Measurements from ENCODE around the gene LRRK2. TPM values are rescaled to one million over a fixed set of nuclear protein-coding genes. Genes with fewer than 3 reads are reported as not detected.

LRRK2 gene
- total and polyA plus RNA-seq, 10 of the 15 experiments (the other 5 are each of a cell fraction or from before 2014, with no cell fraction given): 0.80 to 32.6 (median 1.4) TPM

GRCh38 chr12:40183715-40184114, 41.1 kb upstream of the LRRK2 start (continued):
- TF ChIP-seq EZH2 (IDR thresholded peaks at IDR 0.05; ENCODE audit: borderline replicate concordance, control insufficient read depth, low read depth, low read length) (no peak), EP300 (IDR thresholded peaks at IDR 0.05; ENCODE audit: borderline replicate concordance in 1 of 2, control insufficient read depth in 1 of 2, low read depth in 2 of 2, low read length in 2 of 2) (no peak), HDAC6 (IDR thresholded peaks at IDR 0.05; ENCODE audit: unreplicated experiment) (no peak)

GRCh38 chr12:40184493-40185302, 40.1 kb upstream of the LRRK2 start:
- Histone ChIP-seq H3K4me2 (ENCODE audit: control insufficient read depth, insufficient read depth) (no peak overlapping the region), H3K4me3 (no peak overlapping the region), H2AFZ (ENCODE audit: control insufficient read depth, low read depth, low read length) (no peak overlapping the region), H3K4me1 (ENCODE audit: control insufficient read depth, insufficient read depth, low read length) (no peaks in the 10 kb centered on the region), H3K27ac (ENCODE audit: control insufficient read depth, insufficient read depth) (no peak overlapping the region), H4K20me1 (ENCODE audit: control insufficient read depth, insufficient read depth) (no peaks in the 10 kb centered on the region), H3K79me2 (ENCODE audit: control insufficient read depth, insufficient read depth, low read length) (no peaks in the 10 kb centered on the region), H3K36me3 (ENCODE audit: control insufficient read depth in 2 of 2, insufficient read depth in 2 of 2, low read length in 1 of 2) (no peaks in the 10 kb centered on the region), H3K9me3 (replicated peaks; ENCODE audit: control insufficient read depth, insufficient read depth, low read length) (peaks cover 6% of the 10 kb centered on the region; the same call in 2 of the 3 replicates), H3K9ac (ENCODE audit: control insufficient read depth, insufficient read depth, low read length) (no peak overlapping the region), H3K27me3 (replicated peaks in 1 of 2; ENCODE audit: control insufficient read depth in 2 of 2, insufficient read depth in 2 of 2, low read length in 1 of 2) (no peaks in the 10 kb centered on the region)
- ChIA-PET POLR2A (no interaction called here), RAD21 (ENCODE audit: unreplicated experiment) (interaction anchor here (0.6 to 1.7 kb wide), 2 partner anchors 17 to 46 kb away, joined by 3 to 4 read pairs; no protein-coding TSS in a partner anchor), CTCF (interaction anchor here (0.8 to 1.0 kb wide), 3 partner anchors 8 to 117 kb away, joined by 3 read pairs; no protein-coding TSS in a partner anchor), SMC1A (ENCODE audit: uncharacterized antibody, unreplicated experiment) (interaction anchor here (0.9 to 2.2 kb wide), 10 partner anchors 9 to 129 kb away, joined by 3 to 11 read pairs (median 5); no protein-coding TSS in a partner anchor)
- in situ Hi-C loops (cut with MboI) (no loop called here), intact Hi-C loops (cut with micrococcal nuclease; ENCODE audit: unreplicated experiment) (no loop called here)
- TF ChIP-seq ELK1 (IDR thresholded peaks at IDR 0.05; ENCODE audit: low read depth, low read length) (no peak), KLF5 (IDR thresholded peaks at IDR 0.05; ENCODE audit: partially characterized antibody) (no peak), CHD2 (IDR thresholded peaks at IDR 0.05; ENCODE audit: borderline replicate concordance, low read depth, low read length) (no peak), ATF7 (IDR thresholded peaks at IDR 0.05; ENCODE audit: low read depth) (no peak), BHLHE40 (IDR thresholded peaks at IDR 0.05; ENCODE audit: borderline replicate concordance in 1 of 2, low read depth in 2 of 2, low read length in 1 of 2) (no peak)
- BruUV-seq (replicated peaks): no TSS peak
- DNase-seq (ENCODE audit: low read depth, low spot score): no peak
- WGBS (ENCODE audit: insufficient coverage, insufficient replicate concordance, low lambda C conversion rate, missing lambda C conversion rate): 70% methylated on average over 4 of the region's 4 CpGs
- ATAC-seq: no peak
- no peak for FAIRE-seq
